Subcutaneous adipose tissue (tissue), 4 donors: ENCODE data around the gene TRIB2. TPM values are rescaled to one million over a fixed set of nuclear protein-coding genes. Genes with fewer than 3 reads are reported as not detected.

Experiments
- small RNA-seq: library from RNA; depleted of rRNA; stranded (forward); fragments of <200 nt; gene quantifications from one replicate; pipeline ENCODE3, GENCODE V24; 2016
- total RNA-seq, 4 donors: library from RNA; depleted of rRNA; stranded (reverse); fragments of >200 nt; gene quantifications; one replicate each; pipeline ENCODE4 v1.1.0, GENCODE V29; 2016

The TRIB2 gene
- total RNA-seq, 4 donors from 2014 or later: 17.3 to 94.9 (median 26.2) TPM

Small RNAs within 50 kb of the gene (small RNA-seq; reads per million reads assigned to genes)
- gene MIR3125: not detected
